22Rv1 (cell line): ENCODE results near the gene FBXL19.
A peak's percentile ranks its signal among the peaks of the same experiment; 100 is the strongest.

Experiments
- ZFX ChIP-seq: fragments of 450-650 bp; IDR thresholded peaks from 2 replicates; pipeline ENCODE4 v1.6.1; 2017; ENCODE audit warnings: antibody characterized with exemption, borderline replicate concordance
- TF ChIP-seq, protein P1 (sequence below): fragments of 450-650 bp; IDR thresholded peaks from 2 replicates; pipeline ENCODE4 v1.5.1; 2017; ENCODE audit warnings: mild to moderate bottlenecking

DNA sequence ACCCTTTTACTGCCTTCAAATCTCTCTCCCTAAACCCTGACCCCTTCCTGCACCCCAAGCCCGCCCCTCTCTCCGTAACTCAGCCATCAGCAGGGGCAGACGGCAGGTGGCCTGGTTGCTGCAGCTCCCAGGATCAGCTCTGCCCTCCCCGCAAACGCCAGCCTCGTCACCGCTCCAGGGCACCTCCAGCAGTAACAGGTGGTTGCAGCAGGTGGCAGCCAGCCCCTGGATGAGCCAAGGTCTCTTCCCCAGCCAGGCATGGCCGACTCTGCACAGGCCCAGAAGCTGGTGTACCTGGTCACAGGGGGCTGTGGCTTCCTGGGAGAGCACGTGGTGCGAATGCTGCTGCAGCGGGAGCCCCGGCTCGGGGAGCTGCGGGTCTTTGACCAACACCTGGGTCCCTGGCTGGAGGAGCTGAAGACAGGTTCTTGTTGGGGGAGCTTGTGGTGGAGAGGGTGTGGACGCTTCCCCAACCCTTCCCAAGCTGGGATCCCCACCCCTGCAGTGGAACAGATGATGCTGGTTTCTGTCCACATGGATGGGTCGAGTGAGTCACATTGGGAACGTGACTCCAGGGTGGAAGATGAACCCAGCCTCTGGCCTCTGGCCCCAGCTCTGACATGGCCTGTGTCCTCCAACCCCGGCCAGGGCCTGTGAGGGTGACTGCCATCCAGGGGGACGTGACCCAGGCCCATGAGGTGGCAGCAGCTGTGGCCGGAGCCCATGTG, 62.2 kb downstream of the FBXL19 start:
- TF ChIP-seq, protein P1, sequence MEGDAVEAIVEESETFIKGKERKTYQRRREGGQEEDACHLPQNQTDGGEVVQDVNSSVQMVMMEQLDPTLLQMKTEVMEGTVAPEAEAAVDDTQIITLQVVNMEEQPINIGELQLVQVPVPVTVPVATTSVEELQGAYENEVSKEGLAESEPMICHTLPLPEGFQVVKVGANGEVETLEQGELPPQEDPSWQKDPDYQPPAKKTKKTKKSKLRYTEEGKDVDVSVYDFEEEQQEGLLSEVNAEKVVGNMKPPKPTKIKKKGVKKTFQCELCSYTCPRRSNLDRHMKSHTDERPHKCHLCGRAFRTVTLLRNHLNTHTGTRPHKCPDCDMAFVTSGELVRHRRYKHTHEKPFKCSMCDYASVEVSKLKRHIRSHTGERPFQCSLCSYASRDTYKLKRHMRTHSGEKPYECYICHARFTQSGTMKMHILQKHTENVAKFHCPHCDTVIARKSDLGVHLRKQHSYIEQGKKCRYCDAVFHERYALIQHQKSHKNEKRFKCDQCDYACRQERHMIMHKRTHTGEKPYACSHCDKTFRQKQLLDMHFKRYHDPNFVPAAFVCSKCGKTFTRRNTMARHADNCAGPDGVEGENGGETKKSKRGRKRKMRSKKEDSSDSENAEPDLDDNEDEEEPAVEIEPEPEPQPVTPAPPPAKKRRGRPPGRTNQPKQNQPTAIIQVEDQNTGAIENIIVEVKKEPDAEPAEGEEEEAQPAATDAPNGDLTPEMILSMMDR: peak; percentile 51
- TF ChIP-seq ZFX: no peak
